ENCODE results near the gene PTPRCAP. TPM values are rescaled to one million over a fixed set of nuclear protein-coding genes. Genes with fewer than 3 reads are reported as not detected.

The PTPRCAP gene
- total RNA-seq, 1 experiment from 2014 or later, result 0.15 TPM

DNA sequence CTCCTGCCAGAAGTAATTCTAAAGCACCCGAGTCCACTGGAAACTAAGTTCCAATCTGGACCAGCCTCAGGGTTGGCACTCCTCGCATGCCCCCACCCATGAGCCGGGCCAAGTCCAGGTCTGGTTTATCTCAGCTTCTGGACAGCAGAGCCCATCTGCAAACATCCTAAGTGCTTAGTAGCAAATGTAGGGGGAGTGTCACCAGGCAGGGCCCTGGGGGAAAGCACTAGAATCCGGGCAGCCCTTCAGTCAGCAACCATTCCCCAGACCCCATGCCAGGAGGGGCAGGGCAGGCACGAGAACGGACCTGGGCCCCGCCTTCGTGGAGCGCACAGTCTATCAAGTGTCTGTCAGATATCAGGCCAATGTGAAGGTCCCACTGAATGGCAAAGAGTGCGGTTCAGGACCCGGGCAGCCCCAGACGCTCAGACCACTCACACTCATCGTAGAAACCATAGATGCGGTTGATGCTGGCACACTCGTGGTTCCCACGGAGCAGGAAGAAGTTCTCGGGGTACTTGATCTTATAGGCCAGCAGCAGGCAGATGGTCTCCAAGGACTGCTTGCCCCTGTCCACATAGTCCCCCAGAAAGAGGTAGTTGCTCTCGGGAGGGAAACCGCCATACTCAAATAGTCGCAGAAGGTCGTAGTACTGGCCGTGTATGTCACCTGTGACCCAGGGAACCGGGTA lies 37.1 kb downstream of the PTPRCAP start:
- peaks cover 24% of the 10 kb centered on the region for H3K36me3 ChIP-seq (ENCODE audit: low read depth, low read length)
- no peaks in the 10 kb centered on the region for H3F3A ChIP-seq (ENCODE audit: low read length, unreplicated experiment)
- intact Hi-C loops (cut with micrococcal nuclease), result no loop called here
- H4K20me1 ChIP-seq (ENCODE audit: low read length), result peaks cover 16% of the 10 kb centered on the region; the same call in 1 of the 2 replicates
- ChIA-PET CTCF (interaction anchor here (0.9 to 1.7 kb wide), 3 partner anchors 8 to 68 kb away, joined by 3 to 15 read pairs (median 3); partner anchors contain the start of genes RAD9A and TMEM134), POLR2A (ENCODE audit: unreplicated experiment) (interaction anchor here (0.6 to 1.2 kb wide), 2 partner anchors 20 to 47 kb away, joined by 5 read pairs; partner anchors contain the start of gene POLD4)
- no peaks in the 10 kb centered on the region for H3K9me3 ChIP-seq (ENCODE audit: low read length)
- H3K27me3 ChIP-seq (ENCODE audit: low read length), result no peaks in the 10 kb centered on the region
- H3K4me3 ChIP-seq (ENCODE audit: low read length), result peak overlapping the region; percentile 88
- peaks cover 11% of the 10 kb centered on the region for H3K4me1 ChIP-seq (ENCODE audit: insufficient read depth, low read length)
- ATAC-seq (no peak), DNase-seq (no peak)
- no peak overlapping the region for H2AFZ ChIP-seq (ENCODE audit: low read length)
- TF ChIP-seq EZH2phosphoT487 (IDR thresholded peaks at IDR 0.05; ENCODE audit: borderline replicate concordance, low read length), result no peak
- peak overlapping the region; percentile 98 for H3K4me2 ChIP-seq (ENCODE audit: low read length)
- no peak overlapping the region for H3K27ac ChIP-seq (ENCODE audit: low read length)
- no TSS peak for BruUV-seq (replicated peaks)
- peaks cover 28% of the 10 kb centered on the region for H3K79me2 ChIP-seq (ENCODE audit: low read length)
- peak overlapping the region; percentile 93 for H3K9ac ChIP-seq (ENCODE audit: low read length)
- H3K9me2 ChIP-seq (replicated peaks; ENCODE audit: low read length), result no peaks in the 10 kb centered on the region

DNA sequence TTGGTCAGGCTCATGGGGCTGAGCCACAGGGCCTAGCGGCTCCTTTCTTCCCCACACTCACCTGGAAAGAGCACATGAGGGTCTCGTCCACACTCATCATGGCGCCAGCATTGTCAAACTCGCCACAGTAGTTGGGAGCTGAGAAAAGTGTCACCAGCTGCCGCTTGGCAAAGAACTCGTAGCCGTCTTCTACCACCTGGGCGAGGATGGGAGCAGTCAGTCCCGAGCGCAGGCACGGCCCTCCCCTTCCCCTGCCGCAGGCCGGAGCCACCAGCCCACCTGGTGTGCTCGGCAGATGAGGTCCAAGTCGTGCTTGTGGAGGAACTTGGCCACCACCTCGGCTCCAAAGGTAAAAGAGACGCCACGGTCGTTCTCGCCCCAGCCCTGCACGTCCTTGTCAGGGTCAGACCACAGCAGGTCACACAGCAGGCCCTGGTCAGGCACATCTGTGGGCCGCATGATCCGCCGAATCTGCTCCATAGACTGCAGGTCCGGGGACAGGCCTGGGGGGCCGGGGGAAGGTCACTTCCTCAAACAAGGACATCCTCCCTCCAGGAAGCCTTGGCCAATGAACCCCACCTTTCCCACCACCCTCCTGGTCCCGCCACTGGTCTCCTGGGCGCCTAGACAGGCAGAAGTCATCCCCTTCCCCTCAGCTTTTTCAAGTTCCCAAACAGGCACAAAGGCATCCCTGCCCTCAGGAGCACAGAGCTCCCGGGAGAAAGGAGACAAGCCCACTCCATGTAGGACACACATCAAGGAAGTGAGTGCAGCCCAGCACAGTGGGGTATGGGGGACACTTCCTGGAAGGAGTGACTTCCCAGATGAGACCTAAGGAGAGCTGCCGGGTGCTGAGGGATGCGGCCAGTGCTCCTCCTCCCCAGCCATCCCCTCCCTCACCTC lies 38.6 kb downstream of the PTPRCAP start:
- H3K4me1 ChIP-seq (ENCODE audit: insufficient read depth, low read length), result peaks cover 11% of the 10 kb centered on the region
- ChIA-PET CTCF (interaction anchor here (1.3 kb wide), 1 partner anchor 53 kb away, joined by 3 read pairs; no protein-coding TSS in a partner anchor), POLR2A (ENCODE audit: unreplicated experiment) (no interaction called here)
- intact Hi-C loops (cut with micrococcal nuclease), result no loop called here
- H3K27ac ChIP-seq (ENCODE audit: low read length), result no peak overlapping the region
- H3K36me3 ChIP-seq (ENCODE audit: low read depth, low read length), result peaks cover 24% of the 10 kb centered on the region
- TF ChIP-seq EZH2phosphoT487 (IDR thresholded peaks at IDR 0.05; ENCODE audit: borderline replicate concordance, low read length) (no peak), EZH2 (IDR thresholded peaks at IDR 0.05; ENCODE audit: low read length, unreplicated experiment) (no peak)
- TF ChIP-seq, protein P1, sequence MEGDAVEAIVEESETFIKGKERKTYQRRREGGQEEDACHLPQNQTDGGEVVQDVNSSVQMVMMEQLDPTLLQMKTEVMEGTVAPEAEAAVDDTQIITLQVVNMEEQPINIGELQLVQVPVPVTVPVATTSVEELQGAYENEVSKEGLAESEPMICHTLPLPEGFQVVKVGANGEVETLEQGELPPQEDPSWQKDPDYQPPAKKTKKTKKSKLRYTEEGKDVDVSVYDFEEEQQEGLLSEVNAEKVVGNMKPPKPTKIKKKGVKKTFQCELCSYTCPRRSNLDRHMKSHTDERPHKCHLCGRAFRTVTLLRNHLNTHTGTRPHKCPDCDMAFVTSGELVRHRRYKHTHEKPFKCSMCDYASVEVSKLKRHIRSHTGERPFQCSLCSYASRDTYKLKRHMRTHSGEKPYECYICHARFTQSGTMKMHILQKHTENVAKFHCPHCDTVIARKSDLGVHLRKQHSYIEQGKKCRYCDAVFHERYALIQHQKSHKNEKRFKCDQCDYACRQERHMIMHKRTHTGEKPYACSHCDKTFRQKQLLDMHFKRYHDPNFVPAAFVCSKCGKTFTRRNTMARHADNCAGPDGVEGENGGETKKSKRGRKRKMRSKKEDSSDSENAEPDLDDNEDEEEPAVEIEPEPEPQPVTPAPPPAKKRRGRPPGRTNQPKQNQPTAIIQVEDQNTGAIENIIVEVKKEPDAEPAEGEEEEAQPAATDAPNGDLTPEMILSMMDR (conservative IDR thresholded peaks at IDR 0.05; ENCODE audit: low read depth, low read length), result no peak
- no peak overlapping the region for H3K4me3 ChIP-seq (ENCODE audit: low read length)
- H4K20me1 ChIP-seq (ENCODE audit: low read length), result peaks cover 16% of the 10 kb centered on the region; the same call in 1 of the 2 replicates
- H3K9me3 ChIP-seq (ENCODE audit: low read length), result no peaks in the 10 kb centered on the region
- no TSS peak for BruUV-seq (replicated peaks)
- no peaks in the 10 kb centered on the region for H3K9me2 ChIP-seq (replicated peaks; ENCODE audit: low read length)
- no peak overlapping the region for H3K4me2 ChIP-seq (ENCODE audit: low read length)
- H3K9ac ChIP-seq (ENCODE audit: low read length), result no peak overlapping the region
- peaks cover 28% of the 10 kb centered on the region for H3K79me2 ChIP-seq (ENCODE audit: low read length)
- DNase-seq (no peak), ATAC-seq (no peak)
- no peaks in the 10 kb centered on the region for H3F3A ChIP-seq (ENCODE audit: low read length, unreplicated experiment)
- no peak overlapping the region for H2AFZ ChIP-seq (ENCODE audit: low read length)
- no peaks in the 10 kb centered on the region for H3K27me3 ChIP-seq (ENCODE audit: low read length)

DNA sequence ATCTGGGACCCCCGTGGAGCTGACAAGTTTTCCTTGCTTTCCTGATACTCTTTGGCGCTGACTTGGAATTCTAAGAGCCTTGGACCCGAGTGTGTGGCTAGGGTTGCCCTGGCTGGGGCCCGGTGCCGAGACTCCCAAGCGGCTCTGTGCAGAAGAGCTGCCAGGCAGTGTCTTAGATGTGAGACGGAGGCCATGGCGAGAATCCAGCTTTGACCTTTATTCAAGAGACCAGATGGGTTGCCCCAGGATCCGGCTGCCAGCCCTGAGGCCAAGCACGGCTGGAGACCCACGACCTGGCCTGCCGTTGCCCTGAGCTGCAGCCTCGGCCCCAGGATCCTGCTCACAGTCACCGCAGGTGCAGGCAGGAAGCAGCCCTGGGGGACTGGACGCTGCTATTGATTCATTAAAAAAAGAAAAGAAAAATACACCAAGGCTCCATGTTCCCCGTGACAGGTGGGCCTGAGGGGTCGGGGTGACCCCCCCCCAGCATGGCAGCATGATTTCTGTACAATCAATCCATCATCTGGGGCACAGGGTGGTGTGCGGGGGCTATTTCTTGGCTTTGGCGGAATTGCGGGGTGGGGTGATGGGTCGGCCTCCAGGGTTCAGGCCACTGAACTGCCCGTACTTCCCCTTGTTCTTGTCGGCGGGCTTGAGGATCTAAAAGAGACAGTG lies 39.4 kb downstream of the PTPRCAP start:
- Histone ChIP-seq H3K27ac (ENCODE audit: low read length) (no peak overlapping the region), H2AFZ (ENCODE audit: low read length) (no peak overlapping the region), H3K36me3 (ENCODE audit: low read depth, low read length) (peaks cover 24% of the 10 kb centered on the region), H4K20me1 (ENCODE audit: low read length) (peaks cover 16% of the 10 kb centered on the region; the same call in 1 of the 2 replicates), H3K4me2 (ENCODE audit: low read length) (no peak overlapping the region), H3F3A (ENCODE audit: low read length, unreplicated experiment) (no peaks in the 10 kb centered on the region), H3K9me3 (ENCODE audit: low read length) (no peaks in the 10 kb centered on the region), H3K4me3 (ENCODE audit: low read length) (no peak overlapping the region), H3K9me2 (replicated peaks; ENCODE audit: low read length) (no peaks in the 10 kb centered on the region), H3K9ac (ENCODE audit: low read length) (no peak overlapping the region), H3K79me2 (ENCODE audit: low read length) (peaks cover 28% of the 10 kb centered on the region), H3K4me1 (ENCODE audit: insufficient read depth, low read length) (peaks cover 11% of the 10 kb centered on the region), H3K27me3 (ENCODE audit: low read length) (no peaks in the 10 kb centered on the region)
- CTCF ChIA-PET, result no interaction called here
- POLR2A ChIA-PET (ENCODE audit: unreplicated experiment), result interaction anchor here (0.6 kb wide), 1 partner anchor 23 kb away, joined by 4 read pairs; no protein-coding TSS in a partner anchor
- TF ChIP-seq, protein P1 (conservative IDR thresholded peaks at IDR 0.05; ENCODE audit: low read depth, low read length), result no peak
- TF ChIP-seq EZH2 (IDR thresholded peaks at IDR 0.05; ENCODE audit: low read length, unreplicated experiment) (no peak), EZH2phosphoT487 (IDR thresholded peaks at IDR 0.05; ENCODE audit: borderline replicate concordance, low read length) (no peak)
- intact Hi-C loops (cut with micrococcal nuclease), result no loop called here
- ATAC-seq, result no peak
- DNase-seq, result no peak
- BruUV-seq (replicated peaks), result no TSS peak
